HL-60 (cell line): ENCODE results near the gene TMEM80.

ENCODE experiments used
- GABPA ChIP-seq: IDR thresholded peaks from 2 replicates; pipeline ENCODE4 v1.6.1; 2012; ENCODE audit warnings: low read depth
- TF ChIP-seq, protein P1 (sequence below): IDR thresholded peaks from one replicate; pipeline ENCODE4 v1.5.1; 2011; ENCODE audit warnings: low read length, control low read depth, inconsistent platforms; ENCODE audit not compliant: insufficient read depth
- TF ChIP-seq, protein P2 (sequence below): IDR thresholded peaks from 2 replicates; pipeline ENCODE4 v1.6.1; 2012; ENCODE audit warnings: low read depth; ENCODE audit not compliant: insufficient replicate concordance

GRCh38 chr11:697811-698311 is 2.2 kb downstream of the TMEM80 start:
- TF ChIP-seq, protein P1, sequence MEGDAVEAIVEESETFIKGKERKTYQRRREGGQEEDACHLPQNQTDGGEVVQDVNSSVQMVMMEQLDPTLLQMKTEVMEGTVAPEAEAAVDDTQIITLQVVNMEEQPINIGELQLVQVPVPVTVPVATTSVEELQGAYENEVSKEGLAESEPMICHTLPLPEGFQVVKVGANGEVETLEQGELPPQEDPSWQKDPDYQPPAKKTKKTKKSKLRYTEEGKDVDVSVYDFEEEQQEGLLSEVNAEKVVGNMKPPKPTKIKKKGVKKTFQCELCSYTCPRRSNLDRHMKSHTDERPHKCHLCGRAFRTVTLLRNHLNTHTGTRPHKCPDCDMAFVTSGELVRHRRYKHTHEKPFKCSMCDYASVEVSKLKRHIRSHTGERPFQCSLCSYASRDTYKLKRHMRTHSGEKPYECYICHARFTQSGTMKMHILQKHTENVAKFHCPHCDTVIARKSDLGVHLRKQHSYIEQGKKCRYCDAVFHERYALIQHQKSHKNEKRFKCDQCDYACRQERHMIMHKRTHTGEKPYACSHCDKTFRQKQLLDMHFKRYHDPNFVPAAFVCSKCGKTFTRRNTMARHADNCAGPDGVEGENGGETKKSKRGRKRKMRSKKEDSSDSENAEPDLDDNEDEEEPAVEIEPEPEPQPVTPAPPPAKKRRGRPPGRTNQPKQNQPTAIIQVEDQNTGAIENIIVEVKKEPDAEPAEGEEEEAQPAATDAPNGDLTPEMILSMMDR = no peak
- TF ChIP-seq GABPA = no peak
- TF ChIP-seq, protein P2, sequence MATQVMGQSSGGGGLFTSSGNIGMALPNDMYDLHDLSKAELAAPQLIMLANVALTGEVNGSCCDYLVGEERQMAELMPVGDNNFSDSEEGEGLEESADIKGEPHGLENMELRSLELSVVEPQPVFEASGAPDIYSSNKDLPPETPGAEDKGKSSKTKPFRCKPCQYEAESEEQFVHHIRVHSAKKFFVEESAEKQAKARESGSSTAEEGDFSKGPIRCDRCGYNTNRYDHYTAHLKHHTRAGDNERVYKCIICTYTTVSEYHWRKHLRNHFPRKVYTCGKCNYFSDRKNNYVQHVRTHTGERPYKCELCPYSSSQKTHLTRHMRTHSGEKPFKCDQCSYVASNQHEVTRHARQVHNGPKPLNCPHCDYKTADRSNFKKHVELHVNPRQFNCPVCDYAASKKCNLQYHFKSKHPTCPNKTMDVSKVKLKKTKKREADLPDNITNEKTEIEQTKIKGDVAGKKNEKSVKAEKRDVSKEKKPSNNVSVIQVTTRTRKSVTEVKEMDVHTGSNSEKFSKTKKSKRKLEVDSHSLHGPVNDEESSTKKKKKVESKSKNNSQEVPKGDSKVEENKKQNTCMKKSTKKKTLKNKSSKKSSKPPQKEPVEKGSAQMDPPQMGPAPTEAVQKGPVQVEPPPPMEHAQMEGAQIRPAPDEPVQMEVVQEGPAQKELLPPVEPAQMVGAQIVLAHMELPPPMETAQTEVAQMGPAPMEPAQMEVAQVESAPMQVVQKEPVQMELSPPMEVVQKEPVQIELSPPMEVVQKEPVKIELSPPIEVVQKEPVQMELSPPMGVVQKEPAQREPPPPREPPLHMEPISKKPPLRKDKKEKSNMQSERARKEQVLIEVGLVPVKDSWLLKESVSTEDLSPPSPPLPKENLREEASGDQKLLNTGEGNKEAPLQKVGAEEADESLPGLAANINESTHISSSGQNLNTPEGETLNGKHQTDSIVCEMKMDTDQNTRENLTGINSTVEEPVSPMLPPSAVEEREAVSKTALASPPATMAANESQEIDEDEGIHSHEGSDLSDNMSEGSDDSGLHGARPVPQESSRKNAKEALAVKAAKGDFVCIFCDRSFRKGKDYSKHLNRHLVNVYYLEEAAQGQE = no peak
